Measurements from ENCODE around the gene MROH2A. TPM values are rescaled to one million over a fixed set of nuclear protein-coding genes. Genes with fewer than 3 reads are reported as not detected.

Gene MROH2A
- total RNA-seq, 1 experiment from 2014 or later = 0.33 TPM

GRCh38 chr2:233819884-233820773 is 42.0 kb downstream of the MROH2A start:
- CTCF ChIA-PET = interaction anchor here (1.3 kb wide), 1 partner anchor 12 kb away, joined by 4 read pairs; no protein-coding TSS in a partner anchor
- H3K36me3 Mint-ChIP-seq (ENCODE audit: insufficient read depth, unreplicated experiment) = peaks cover 5% of the 10 kb centered on the region
- peaks cover 20% of the 10 kb centered on the region for H3K27me3 Mint-ChIP-seq (ENCODE audit: unreplicated experiment)
- DNase-seq = no peak
- H3K9me3 Mint-ChIP-seq (ENCODE audit: low read depth, unreplicated experiment) = no peaks in the 10 kb centered on the region
- no peak overlapping the region for H3K27ac Mint-ChIP-seq (ENCODE audit: unreplicated experiment)
- TF ChIP-seq CTCF (IDR thresholded peaks at IDR 0.05; ENCODE audit: unreplicated experiment) = no peak
- intact Hi-C loops (cut with micrococcal nuclease; ENCODE audit: unreplicated experiment) = no loop called here
- no TSS peak for BruUV-seq (replicated peaks)
- no peak overlapping the region for H3K4me3 Mint-ChIP-seq (ENCODE audit: low read depth, unreplicated experiment)
- no peaks in the 10 kb centered on the region for H3K4me1 Mint-ChIP-seq (ENCODE audit: low read depth, unreplicated experiment)

GRCh38 chr2:233820774-233821105 is 42.6 kb downstream of the MROH2A start:
- H3K27ac Mint-ChIP-seq (ENCODE audit: unreplicated experiment) = no peak overlapping the region
- no TSS peak for BruUV-seq (replicated peaks)

GRCh38 chr2:233821196-233821595 is 43.1 kb downstream of the MROH2A start:
- intact Hi-C loops (cut with micrococcal nuclease; ENCODE audit: unreplicated experiment) = no loop called here
- no peak for TF ChIP-seq CTCF (IDR thresholded peaks at IDR 0.05; ENCODE audit: unreplicated experiment)
- CTCF ChIA-PET = interaction anchor here (1.3 kb wide), 1 partner anchor 11 kb away, joined by 4 read pairs; no protein-coding TSS in a partner anchor
- no peaks in the 10 kb centered on the region for H3K9me3 Mint-ChIP-seq (ENCODE audit: low read depth, unreplicated experiment)
- H3K4me1 Mint-ChIP-seq (ENCODE audit: low read depth, unreplicated experiment) = no peaks in the 10 kb centered on the region
- peaks cover 20% of the 10 kb centered on the region for H3K27me3 Mint-ChIP-seq (ENCODE audit: unreplicated experiment)
- DNase-seq = no peak
- H3K4me3 Mint-ChIP-seq (ENCODE audit: low read depth, unreplicated experiment) = no peak overlapping the region
- no peak overlapping the region for H3K27ac Mint-ChIP-seq (ENCODE audit: unreplicated experiment)
- BruUV-seq (replicated peaks) = no TSS peak
- H3K36me3 Mint-ChIP-seq (ENCODE audit: insufficient read depth, unreplicated experiment) = peaks cover 5% of the 10 kb centered on the region

More at GRCh38 chr2:233820774-233821105, 42.6 kb downstream of the MROH2A start:
- DNase-seq = no peak
- H3K4me3 Mint-ChIP-seq (ENCODE audit: low read depth, unreplicated experiment) = no peak overlapping the region
- H3K4me1 Mint-ChIP-seq (ENCODE audit: low read depth, unreplicated experiment) = no peaks in the 10 kb centered on the region
- H3K36me3 Mint-ChIP-seq (ENCODE audit: insufficient read depth, unreplicated experiment) = peaks cover 5% of the 10 kb centered on the region
- H3K9me3 Mint-ChIP-seq (ENCODE audit: low read depth, unreplicated experiment) = no peaks in the 10 kb centered on the region
- TF ChIP-seq CTCF (IDR thresholded peaks at IDR 0.05; ENCODE audit: unreplicated experiment) = no peak
- H3K27me3 Mint-ChIP-seq (ENCODE audit: unreplicated experiment) = peaks cover 20% of the 10 kb centered on the region
- CTCF ChIA-PET = interaction anchor here (1.3 kb wide), 1 partner anchor 12 kb away, joined by 4 read pairs; no protein-coding TSS in a partner anchor
- intact Hi-C loops (cut with micrococcal nuclease; ENCODE audit: unreplicated experiment) = no loop called here

GRCh38 chr2:233821709-233822100 is 43.6 kb downstream of the MROH2A start:
- DNase-seq = no peak
- Mint-ChIP-seq H3K4me1 (ENCODE audit: low read depth, unreplicated experiment) (no peaks in the 10 kb centered on the region), H3K27me3 (ENCODE audit: unreplicated experiment) (peaks cover 20% of the 10 kb centered on the region), H3K9me3 (ENCODE audit: low read depth, unreplicated experiment) (no peaks in the 10 kb centered on the region), H3K27ac (ENCODE audit: unreplicated experiment) (no peak overlapping the region), H3K4me3 (ENCODE audit: low read depth, unreplicated experiment) (no peak overlapping the region), H3K36me3 (ENCODE audit: insufficient read depth, unreplicated experiment) (peaks cover 5% of the 10 kb centered on the region)
- no peak for TF ChIP-seq CTCF (IDR thresholded peaks at IDR 0.05; ENCODE audit: unreplicated experiment)
- BruUV-seq (replicated peaks) = no TSS peak
- CTCF ChIA-PET = no interaction called here
- intact Hi-C loops (cut with micrococcal nuclease; ENCODE audit: unreplicated experiment) = no loop called here
